GM19397 (cell line): Measurements from ENCODE around the gene CENPB.

ENCODE experiments used
- ATAC-seq: cut with Tn5 transposase; IDR thresholded peaks from one replicate; pipeline ENCODE4 v1.9.1; 2021; ENCODE audit warnings: mild to moderate bottlenecking, moderate library complexity; ENCODE audit not compliant: unreplicated experiment

CENPB gene

DNA sequence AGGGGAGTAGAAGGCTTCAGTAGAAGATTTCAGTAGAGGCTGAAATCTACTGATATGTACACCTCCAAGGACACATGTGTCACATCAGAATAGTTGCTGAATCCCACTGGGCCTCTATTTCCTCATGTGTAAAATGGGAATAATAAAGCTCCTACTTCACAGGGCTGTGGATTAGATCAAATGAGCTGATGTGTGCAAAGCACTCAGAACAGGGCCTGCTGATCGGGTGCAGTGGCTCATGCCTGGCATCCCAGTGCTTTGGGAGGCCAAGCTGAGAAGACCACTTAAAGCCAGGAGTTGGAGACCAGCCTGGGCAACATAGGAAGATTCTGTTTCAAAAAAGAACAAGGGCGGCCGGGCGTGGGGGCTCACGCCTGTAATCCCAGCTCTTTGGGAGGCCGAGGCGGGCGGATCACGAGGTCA is 25.7 kb upstream of the CENPB start:
- ATAC-seq: no peak

DNA sequence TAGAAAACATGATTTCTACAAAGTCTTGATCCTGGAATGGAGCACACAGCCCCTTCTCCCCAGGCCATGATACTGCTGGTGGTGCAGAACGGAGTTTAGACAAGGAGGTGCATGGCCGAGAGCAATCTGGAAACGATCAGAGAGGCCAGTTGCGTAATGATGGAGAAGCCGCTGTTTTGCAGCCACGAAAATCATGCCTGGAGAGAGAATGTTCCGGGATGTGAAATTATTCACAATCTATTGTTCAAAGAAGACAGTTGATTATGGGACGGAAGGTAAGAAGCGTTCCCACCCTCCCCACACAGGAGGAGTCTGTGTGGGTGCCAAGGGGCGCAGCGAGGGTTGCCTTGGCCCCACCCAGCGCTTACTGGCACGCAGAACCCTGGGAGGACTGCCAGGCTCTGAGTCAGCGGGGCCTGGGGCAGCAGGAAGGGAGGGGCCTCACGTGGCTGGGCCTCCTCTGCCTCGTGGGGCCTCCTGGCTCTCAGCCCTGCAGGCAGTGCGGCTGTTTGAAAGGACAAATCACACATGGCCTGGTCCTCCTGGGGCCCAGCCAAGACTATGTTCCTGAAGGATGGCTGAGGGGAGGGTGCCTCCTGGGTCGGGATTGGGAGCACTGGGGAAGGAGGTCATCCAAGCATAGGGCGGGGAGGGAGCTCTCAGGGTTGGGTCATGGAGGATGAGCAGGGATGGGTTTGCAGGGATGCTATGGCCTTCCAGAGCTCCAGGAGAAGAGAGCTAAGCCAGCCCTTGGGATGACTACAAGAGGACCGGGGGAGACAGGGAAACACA is 25.1 kb upstream of the CENPB start:
- ATAC-seq: no peak

DNA sequence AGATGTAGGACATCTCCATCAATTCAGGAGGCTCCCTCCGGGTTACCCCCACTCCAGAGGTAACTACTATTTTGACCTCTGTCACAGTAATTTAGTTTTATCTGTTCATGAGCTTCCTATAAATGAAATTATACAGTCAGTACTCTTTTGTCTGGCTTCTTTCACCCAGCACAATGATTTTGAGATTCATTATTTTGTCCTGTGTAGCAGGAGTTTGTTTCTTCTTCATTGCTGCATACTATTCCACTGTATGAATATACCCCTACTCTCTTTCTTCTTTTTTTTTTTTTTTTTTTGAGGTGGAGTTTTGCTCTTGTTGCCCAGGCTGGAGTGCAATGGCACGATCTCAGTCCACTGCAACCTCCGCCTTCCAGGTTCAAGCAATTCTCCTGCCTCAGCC is 22.0 kb upstream of the CENPB start:
- ATAC-seq: no peak

DNA sequence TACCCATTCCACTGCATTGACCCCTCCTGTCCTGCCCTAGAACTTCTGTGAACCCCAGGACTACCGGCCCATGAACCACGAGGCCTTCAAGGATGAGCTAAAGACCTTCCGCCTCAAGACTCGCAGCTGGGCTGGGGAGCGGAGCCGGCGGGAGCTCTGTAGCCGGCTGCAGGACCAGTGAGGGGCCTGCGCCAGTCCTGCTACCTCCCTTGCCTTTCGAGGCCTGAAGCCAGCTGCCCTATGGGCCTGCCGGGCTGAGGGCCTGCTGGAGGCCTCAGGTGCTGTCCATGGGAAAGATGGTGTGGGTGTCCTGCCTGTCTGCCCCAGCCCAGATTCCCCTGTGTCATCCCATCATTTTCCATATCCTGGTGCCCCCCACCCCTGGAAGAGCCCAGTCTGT is 18.2 kb upstream of the CENPB start:
- ATAC-seq: no peak

DNA sequence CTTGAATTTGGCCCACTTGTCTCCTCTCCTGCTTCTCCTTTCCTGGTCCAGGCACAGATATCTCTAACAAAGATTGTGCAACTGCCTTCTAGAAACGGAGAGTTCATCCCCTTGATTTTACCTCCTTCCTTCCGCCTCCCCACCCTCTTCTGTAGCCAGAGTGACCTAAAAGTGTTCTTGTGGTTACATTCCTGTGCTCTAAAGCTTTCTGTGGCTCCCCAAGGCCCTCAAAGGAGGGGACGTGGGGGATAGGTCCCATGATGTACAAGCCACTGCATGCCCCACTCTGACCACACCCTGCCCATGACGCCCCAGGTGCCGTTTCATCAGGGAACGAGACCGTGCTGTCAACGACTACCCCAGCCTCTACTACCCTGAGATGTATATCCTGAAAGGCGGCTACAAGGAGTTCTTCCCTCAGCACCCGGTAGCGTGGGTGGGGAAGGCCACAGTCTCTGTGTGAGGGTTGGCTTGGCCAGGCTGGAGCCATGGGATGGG is 17.8 kb upstream of the CENPB start:
- ATAC-seq: no peak

DNA sequence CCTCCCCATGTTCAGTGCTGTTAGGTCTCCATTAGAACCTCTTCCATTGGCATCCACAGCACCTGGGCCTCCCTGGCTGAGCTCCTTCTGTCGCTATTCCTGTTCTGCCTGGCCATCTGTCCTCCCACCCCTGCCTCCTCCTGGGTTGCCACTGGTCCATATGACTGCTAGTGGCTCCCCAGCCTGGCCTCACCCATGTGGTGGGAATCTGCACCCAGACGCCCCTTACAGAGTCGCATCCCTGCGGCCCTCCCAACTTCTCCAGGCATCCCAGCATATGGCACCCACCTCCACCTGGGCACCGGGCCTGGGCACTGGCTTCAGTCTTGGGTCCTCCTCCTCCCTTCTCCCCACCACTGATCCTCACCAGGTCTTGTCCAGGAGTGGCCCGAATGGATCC is 17.3 kb upstream of the CENPB start:
- no peak for ATAC-seq

DNA sequence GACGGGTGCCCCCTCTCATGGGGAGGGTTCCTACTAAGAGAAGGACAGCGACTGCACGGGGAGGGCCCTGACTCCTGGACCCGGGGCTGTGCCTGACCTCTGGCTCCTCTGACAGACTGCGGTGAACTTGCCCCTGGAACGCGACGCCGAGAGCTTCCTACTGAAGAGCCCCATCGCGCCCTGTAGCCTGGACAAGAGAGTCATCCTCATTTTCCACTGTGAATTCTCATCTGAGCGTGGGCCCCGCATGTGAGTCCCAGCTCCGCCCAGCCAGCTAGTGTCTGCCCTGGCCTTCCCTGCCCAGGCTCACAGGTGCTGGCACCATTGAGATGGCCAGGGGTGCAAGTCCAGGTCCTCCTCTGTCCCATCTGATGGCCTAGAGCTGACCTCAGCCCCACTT is 16.7 kb upstream of the CENPB start:
- ATAC-seq: no peak

DNA sequence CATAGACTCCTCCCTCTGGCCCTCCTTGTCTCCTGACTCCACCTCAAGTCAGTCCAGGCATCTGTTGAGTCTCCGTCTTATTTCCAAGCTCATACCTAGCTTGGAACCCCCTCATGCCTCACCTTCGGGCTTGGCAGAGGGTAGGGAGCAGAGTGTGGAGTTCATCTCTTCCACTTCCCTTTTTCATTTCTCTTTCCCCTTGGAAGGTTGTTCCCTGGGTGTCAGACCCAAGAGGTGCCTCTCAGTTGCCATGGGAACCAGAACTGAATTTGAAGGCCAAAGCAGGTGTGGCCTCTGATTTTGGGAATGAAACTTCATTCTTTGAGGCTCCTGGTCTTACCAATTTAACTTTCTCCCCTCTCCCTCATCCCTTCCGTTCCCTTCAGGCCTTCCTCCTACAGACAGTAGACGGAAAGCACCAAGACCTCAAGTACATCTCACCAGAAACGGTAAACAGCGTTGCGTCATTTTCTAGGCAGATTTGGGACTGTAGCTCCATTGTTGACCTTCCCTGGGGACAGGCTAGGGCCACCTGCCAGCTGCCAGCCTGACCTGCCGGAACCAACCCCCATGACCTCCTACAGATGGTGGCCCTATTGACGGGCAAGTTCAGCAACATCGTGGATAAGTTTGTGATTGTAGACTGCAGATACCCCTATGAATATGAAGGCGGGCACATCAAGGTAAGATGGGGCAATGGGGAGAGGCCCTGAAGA is 16.1 kb upstream of the CENPB start:
- no peak for ATAC-seq

DNA sequence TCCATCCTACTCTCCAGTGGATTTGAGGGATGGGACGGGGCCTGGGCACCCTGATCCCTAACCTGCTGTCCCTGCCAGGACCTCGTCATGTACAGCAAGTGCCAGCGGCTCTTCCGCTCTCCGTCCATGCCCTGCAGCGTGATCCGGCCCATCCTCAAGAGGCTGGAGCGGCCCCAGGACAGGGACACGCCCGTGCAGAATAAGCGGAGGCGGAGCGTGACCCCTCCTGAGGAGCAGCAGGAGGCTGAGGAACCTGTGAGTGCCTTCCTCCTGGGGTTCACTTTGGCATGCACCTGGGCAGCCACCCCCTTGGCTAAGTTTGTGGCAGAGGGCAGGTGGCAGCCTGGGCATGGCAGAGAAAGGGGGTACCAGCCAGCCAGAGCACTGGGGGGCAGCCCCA is 15.3 kb upstream of the CENPB start:
- ATAC-seq: no peak

DNA sequence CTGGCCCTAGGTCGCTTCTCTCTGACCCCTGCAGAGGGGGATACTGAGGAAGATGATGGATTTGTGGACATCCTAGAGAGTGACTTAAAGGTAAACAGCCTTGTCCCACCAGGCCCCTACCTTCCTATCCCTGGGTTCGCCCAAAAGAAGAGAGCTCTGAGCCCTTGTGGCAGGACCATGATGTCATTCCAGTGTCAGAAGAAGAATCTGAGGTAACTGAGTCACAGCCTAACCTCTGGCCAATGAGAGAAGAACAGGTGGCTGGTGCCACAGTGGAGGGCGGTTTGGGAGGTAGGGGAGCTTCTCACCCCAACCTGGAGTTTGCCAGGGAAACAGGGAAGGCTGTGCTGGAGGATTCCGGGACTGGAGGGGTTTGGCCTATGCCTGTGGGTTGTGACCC is 14.8 kb upstream of the CENPB start:
- ATAC-seq: no peak

DNA sequence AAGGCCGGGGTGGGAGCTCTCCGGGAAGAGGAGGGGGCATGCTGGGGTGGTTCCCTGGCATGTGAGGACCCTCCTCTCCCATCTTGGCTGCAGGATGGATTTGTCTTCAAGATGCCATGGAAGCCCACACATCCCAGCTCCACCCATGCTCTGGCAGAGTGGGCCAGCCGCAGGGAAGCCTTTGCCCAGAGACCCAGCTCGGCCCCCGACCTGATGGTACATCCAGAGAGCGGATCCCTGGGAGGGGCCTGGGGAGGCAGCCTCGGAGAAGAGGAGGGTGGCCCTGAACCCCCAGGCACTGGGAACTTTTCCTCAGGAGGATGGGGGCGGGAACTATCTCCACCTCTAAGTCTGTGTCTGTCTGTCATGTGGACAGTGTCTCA is 14.3 kb upstream of the CENPB start:
- ATAC-seq: no peak

DNA sequence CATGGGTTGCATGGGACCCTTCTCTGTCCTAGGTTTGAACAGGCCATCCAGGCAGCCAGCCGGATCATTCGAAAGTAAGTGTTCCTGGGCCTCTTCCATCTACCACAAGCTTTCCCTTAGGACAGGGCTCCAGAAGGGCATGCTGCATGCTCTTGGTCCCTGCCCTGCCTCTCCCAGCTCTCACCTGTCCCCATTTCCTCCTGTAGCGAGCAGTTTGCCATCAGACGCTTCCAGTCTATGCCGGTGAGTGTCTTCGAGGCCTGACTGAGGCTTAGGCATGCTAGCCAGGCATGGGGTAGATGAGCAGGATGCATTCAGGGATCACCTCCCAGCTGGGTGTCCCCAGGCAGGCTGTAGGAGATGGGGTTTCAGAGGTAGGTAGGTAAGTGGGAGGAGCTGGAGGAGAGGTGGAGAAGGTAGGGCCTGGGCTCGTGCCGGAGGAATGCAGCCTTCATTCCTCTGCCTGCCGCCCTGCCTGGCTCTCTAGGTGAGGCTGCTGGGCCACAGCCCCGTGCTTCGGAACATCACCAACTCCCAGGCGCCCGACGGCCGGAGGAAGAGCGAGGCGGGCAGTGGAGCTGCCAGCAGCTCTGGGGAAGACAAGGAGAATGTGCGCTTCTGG is 13.8 kb upstream of the CENPB start:
- ATAC-seq: no peak

DNA sequence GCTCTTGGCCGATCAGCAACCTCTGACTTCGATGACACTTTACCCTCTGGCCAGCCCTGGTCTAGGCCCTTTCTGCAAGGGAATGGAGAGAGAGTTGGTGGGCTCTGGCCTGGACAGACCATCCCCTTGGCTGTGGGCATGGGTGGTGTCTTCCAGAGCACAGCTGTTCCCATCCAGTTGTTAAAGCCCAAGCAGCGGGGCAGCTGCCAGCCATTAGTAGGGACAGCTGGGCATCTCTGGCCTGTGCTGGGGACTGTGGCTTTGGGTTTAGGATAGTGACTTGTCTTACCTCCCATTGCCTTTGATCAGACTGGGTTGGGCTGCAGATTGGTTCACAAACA is 12.3 kb upstream of the CENPB start:
- ATAC-seq: no peak

DNA sequence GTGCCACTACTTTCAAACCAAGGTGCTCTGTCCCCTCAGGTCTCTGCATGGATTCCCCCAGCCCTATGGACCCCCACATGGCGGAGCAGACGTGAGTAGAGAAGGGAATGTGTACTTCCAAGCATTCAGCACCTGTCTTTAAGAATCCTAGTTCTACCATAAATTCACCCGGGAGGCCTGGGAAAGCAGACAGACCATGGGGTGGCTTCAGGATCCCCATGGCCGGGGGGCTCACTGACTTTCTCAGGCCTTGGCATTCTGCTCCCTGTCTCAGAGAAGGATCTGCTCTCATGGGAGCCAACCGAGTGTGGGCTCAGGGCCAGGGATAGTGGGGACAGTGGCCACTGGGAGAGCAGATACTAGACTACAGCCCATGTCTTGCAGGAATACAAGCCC is 11.8 kb upstream of the CENPB start:
- no peak for ATAC-seq

DNA sequence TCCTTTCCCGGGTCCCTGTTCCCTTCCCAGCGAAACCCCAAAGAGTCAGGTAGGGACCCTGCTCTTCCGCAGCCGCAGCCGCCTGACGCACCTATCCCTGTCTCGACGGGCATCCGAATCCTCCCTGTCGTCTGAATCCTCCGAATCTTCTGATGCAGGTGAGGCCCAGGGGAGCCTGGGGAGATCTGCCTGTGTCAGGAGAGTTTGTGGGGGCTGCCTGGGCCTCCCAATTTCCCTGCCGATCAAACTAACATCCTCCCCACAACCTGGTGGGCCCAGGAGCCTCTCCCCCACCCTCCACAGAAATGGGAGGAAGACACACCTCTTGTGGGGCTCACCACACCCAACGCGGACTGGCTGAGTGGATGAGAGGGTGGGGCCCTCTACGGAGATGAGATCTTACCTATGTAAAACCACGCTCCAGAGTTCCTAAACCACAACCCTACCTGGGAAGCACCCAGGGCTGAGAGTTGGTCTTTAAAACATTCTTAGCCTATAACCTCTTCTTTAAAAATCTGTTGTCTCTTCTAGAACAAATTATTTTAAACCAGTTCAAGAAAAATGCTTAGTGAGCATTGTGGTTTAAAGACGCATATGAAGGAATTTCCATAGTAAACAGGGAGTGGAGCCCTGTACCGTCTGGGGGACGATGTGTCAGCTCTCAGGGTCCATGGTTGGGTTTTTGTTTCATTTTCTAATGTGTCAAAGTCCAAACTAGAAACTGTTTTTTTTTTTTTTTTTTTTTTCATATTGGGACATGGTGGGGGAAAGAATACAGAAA is 11.2 kb upstream of the CENPB start:
- ATAC-seq: no peak

DNA sequence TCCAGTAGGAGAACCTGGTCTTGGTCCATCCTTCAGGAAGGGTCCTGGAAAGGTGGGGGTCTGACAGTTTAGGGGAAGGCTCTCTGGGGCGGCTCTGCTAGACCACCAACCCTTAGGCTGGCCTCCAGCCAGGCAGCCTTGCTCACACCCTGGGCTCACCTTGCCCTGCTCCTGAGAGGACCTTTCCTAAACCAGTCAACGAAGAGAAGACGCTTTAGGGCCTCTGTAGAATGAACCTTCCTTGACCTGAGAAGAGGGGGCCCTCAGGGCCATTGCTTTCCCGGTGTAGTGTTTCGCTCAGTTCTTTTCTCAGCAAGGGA is 10.6 kb upstream of the CENPB start:
- no peak for ATAC-seq

DNA sequence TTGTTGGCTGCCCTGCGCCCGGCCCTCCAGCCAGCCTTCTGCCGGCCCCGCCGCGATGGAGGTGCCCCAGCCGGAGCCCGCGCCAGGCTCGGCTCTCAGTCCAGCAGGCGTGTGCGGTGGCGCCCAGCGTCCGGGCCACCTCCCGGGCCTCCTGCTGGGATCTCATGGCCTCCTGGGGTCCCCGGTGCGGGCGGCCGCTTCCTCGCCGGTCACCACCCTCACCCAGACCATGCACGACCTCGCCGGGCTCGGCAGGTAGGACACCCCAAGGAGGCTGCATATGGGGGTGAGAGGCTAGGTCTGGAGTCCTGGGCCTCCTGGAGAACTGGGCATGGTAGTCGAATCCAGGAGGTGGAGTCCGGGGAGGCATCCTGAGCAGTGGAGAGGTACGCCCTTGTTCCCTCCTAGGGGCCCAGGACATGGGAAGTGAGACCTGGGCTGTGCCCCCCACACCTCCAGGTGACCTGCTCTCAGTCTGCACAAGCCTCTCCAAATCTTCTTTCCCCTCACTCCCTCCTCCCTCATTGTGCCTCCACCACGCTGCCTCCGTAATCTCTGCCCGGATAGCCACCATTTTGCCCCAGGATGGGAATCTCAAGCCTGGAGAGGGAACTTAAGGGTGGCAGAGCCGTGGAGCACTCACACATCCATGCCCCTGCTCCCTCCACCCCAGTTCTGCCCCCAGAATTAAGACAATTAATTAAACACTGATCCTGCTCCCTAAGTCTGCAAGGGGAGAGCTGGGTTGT is 10.1 kb upstream of the CENPB start:
- ATAC-seq: peak; percentile 6

DNA sequence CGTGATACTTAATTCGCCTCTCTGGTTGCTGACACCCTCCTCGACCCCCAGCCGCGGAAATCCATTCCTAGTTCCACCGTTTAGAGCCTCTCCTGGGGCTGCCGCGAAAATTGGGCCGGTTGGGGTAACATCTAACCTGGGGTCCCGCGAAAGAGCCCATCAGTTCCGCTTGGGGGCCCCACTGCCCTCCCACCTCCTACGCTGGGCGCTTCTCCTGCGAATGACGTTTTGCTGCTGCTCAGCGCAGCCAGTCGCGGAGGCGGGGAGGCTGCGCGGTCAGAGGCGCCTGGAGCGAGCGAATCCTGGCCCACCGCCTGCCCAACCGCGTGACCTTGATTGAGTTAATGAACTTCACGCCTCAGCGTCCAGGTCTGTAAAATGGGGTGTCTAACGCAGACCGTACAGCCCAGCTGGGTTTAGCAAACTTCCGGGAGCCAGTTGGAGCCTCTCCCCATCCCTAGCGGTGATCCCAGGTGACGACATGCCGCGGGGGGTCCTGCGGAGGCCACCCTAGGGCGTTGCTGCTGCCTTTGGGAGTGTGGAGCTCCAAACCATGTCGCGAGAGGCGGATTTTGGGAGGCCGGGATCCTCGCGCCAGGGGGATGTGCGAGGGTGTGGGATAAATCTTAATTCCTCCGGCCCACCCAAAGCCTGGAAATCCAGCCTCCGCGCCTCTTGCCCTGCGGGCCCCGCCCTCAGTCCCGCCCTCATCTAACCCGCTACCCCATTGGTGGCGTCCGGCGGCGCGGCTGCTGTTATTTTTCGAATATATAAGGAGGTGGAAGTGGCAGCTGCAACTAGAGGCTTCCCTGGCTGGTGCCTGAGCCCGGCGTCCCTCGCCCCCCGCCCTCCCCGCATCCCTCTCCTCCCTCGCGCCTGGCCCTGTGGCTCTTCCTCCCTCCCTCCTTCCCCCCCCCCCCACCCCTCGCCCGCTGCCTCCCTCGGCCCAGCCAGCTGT is 9.2 kb upstream of the CENPB start, which contains the start of gene CDC25B:
Gene CDC25B, plus strand, starts transcription at position 800 of the 958 bp plus-strand sequence. CDS start 222 bp downstream, outside the sequence.
- peak; percentile 67 for ATAC-seq

DNA sequence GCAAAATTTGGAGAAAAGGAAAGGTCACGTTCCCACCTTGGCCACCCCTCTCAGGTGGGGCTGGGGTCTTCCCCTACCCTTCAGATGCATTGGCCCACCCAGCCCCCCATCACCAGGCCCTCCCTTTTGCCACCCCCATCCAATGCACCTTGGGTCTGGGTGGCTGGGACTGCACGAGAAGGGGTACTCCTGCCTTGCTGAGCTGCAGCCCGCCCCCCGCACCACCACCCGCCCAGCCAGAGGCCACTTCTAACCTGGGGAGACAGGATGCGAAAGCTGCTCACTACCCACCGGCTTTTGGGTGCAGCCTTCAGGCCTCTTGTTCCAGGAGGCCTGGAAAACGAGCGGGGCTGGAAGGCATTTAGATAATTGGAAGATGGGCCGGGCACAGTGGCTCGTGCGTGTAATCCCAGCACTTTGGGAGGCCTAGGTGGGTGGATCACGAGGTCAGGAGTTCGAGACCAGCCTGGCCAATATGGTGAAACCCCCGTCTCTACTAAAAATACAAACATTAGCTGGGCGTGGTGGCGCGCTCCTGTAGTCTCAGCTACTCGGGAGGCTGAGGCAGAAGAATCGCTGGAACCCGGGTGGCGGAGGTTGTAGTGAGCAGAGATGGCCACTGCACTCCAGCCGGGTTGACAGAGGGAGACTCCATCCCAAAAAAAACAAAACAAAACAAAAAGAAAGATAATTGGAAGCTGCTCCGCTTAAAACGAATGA is 8.3 kb upstream of the CENPB start:
- ATAC-seq: no peak
